Body of pancreas (tissue), 4 donors: ENCODE results near the gene FUS. TPM values are rescaled to one million over a fixed set of nuclear protein-coding genes. Genes with fewer than 3 reads are reported as not detected.
"Not testable (repeated sequence)": the region's sequence is repeated elsewhere in the genome, so short reads cannot be mapped to it uniquely, and the experiment has no call there.

Experiments used
- ATAC-seq: fragments of 150-250 bp; one replicate; pipeline ENCODE4 v1.9.1; 2016
- DNase-seq, 4 donors: peaks; one replicate each; pipeline ENCODE4 v3.0.0-alpha.2; 2019
- H3K27ac ChIP-seq, 4 donors: fragments of 200-600 bp; sonication (generic); 1 replicate in 3 of 4; 2 replicates in 1 of 4; pipeline versions ENCODE4 v1.5.1 to v1.6.1; 2016 to 2019; ENCODE audit warnings: mild to moderate bottlenecking in 1 of 4, mixed read lengths in 1 of 4, moderate library complexity in 1 of 4
- H3K27me3 ChIP-seq, 2 donors: fragments of 200-600 bp; sonication (generic); one replicate each; pipeline ENCODE4 v1.6.0; 2016; ENCODE audit warnings: mild to moderate bottlenecking in 1 of 2
- H3K36me3 ChIP-seq, 2 donors: fragments of 200-600 bp; sonication (generic); replicated peaks in 1 of 2; 2 replicates each; pipeline ENCODE4 v1.5.1; 2016; ENCODE audit warnings: low read depth in 2 of 2; ENCODE audit not compliant: insufficient read depth in 1 of 2
- H3K4me1 ChIP-seq: fragments of 200-600 bp; sonication (generic); one replicate; pipeline ENCODE4 v1.6.0; 2016
- H3K4me3 ChIP-seq, 2 donors: fragments of 200-600 bp; sonication (generic); 1 replicate in 1 of 2; 2 replicates in 1 of 2; pipeline ENCODE4 v1.5.1; 2016 to 2019
- H3K9me3 ChIP-seq, 3 donors: fragments of 200-600 bp; sonication (generic); 1 replicate in 2 of 3; 2 replicates in 1 of 3; pipeline ENCODE4 v1.5.1; 2016
- CTCF ChIP-seq, 7 experiments: fragments of 450-650 bp in 4 of 7; fragments of 200-600 bp in 3 of 7; sonication (generic) in 3 of 7; IDR thresholded peaks; one replicate each; pipeline ENCODE4 v1.5.1; 2016 to 2019; ENCODE audit warnings: antibody characterized with exemption in 7 of 7
- POLR2A ChIP-seq, 3 donors: fragments of 450-650 bp; IDR thresholded peaks; one replicate each; pipeline ENCODE4 v1.6.1; 2016; ENCODE audit warnings: antibody characterized with exemption in 3 of 3, mild to moderate bottlenecking in 2 of 3
- WGBS, 2 donors: methylation state at CpG; one replicate each; pipeline ENCODE4 v1.1.5; 2017; 5-methylcytosine and 5-hydroxymethylcytosine counted together
- intact Hi-C: fragments of 100-400 bp; cut with DNase I; formaldehyde crosslinking; loops from one replicate; pipeline ENCODE4 v1.15.1; 2023
- total RNA-seq, 2 donors: library from RNA; depleted of rRNA; stranded (reverse); fragments of >200 nt; gene quantifications; one replicate each; pipeline ENCODE4 v1.1.0, GENCODE V29; 2016

FUS gene
- total RNA-seq, 2 donors from 2014 or later, result 43.6 to 68.9 TPM

GRCh38 chr16:31149332-31149731 lies 30.6 kb upstream of the FUS start:
- Histone ChIP-seq H3K9me3 (no peaks in the 10 kb centered on the region), H3K4me1 (peaks cover 11% of the 10 kb centered on the region), H3K4me3 (no peak overlapping the region), H3K36me3 (no peaks in the 10 kb centered on the region), H3K27ac (no peak overlapping the region), H3K27me3 (no peaks in the 10 kb centered on the region)
- intact Hi-C loops, result loop anchor here (5.0 to 10.0 kb wide), 3 partner anchors 47 to 165 kb away; partner anchors contain the start of genes HSD3B7, ZNF646 and ZNF668
- DNase-seq (no peak), ATAC-seq (no peak)
- TF ChIP-seq CTCF (IDR thresholded peaks at IDR 0.05), result no peak
- no peak for TF ChIP-seq POLR2A (IDR thresholded peaks at IDR 0.05)
- WGBS, 2 donors, result 78 to 86% methylated on average over 5 of the region's 5 CpGs

GRCh38 chr16:31149894-31150890 lies 29.7 kb upstream of the FUS start, which contains the start of gene PRSS36:
TSS of gene PRSS36 (minus strand) at chr16:31150066. CDS start at chr16:31150035, 31 bp downstream.
- Histone ChIP-seq H3K9me3 (no peaks in the 10 kb centered on the region), H3K4me3 (no peak within 1 kb of the TSS), H3K27ac (no peak within 1 kb of the TSS), H3K36me3 (no peaks in the 10 kb centered on the region), H3K27me3 (no peaks in the 10 kb centered on the region), H3K4me1 (peaks cover 11% of the 10 kb centered on the region)
- WGBS, 2 donors, result 82 to 90% methylated on average over 9 to 11 of the region's 11 CpGs
- intact Hi-C loops, result loop anchor here (5.0 to 10.0 kb wide), 3 partner anchors 48 to 165 kb away; partner anchors contain the start of genes HSD3B7, ZNF646 and ZNF668
- TF ChIP-seq POLR2A (IDR thresholded peaks at IDR 0.05) (no peak), CTCF (IDR thresholded peaks at IDR 0.05) (no peak)
- ATAC-seq (no peak), DNase-seq (no peak)

DNA sequence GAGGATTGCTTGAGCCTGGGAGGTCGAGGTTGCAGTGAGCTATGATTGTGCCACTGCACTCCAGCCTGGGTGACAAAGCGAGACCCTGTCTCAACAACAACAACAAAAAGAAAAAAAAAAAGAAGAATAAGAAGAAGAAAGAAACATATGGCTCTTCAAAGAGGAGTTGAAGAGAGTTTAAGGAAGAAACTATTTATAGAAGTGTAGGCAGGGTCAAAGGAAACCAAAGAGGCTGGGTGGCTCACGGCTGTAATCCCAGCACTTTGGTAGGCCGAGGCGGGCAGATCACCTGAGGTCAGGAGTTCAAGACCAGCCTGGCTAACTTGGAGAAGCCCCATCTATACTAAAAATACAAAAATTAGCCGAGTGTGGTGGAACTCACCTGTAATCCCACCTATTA lies 29.0 kb upstream of the FUS start:
- H3K9me3 ChIP-seq, H3K4me3 ChIP-seq, H3K36me3 ChIP-seq, H3K27me3 ChIP-seq, H3K27ac ChIP-seq, DNase-seq, ATAC-seq, intact Hi-C loops: not testable (repeated sequence)
- WGBS, 2 donors, result 78 to 82% methylated on average over 6 of the region's 6 CpGs
- H3K4me1 ChIP-seq, result peaks cover 11% of the 10 kb centered on the region

DNA sequence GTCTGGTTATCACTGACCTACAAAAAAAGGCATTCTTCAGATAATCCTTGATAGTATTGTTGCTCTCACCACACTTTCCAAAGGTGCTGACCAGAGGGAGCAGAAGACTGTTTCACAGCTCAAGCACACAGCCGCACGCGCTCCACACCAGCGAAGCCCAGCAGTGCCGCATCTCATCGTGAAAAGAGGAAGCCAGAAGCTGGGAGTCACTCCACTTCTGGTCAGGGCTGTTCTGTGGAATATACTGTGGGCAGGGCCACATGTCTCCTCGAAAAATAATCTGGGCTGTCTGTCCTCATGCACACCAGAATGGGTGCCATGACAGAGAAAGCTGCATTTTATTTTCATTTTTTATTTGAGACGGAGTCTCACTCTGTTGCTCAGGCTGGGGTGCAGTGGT lies 22.8 kb upstream of the FUS start:
- WGBS, 2 donors, result 11 to 12% methylated on average over 8 of the region's 8 CpGs

More for the DNA sequence above, 22.8 kb upstream of the FUS start:
- peak; percentile 75 for ATAC-seq
- DNase-seq, result peak in 2 of 4 donors; percentile 43 to 52
- H3K36me3 ChIP-seq, result no peaks in the 10 kb centered on the region
- H3K27me3 ChIP-seq, result no peaks in the 10 kb centered on the region
- no peak for TF ChIP-seq POLR2A (IDR thresholded peaks at IDR 0.05)
- no peak for TF ChIP-seq CTCF (IDR thresholded peaks at IDR 0.05)
- H3K9me3 ChIP-seq, result no peaks in the 10 kb centered on the region
- intact Hi-C loops, result no loop called here
- H3K4me1 ChIP-seq, result peaks cover 6% of the 10 kb centered on the region
- H3K4me3 ChIP-seq, result no peak overlapping the region
- H3K27ac ChIP-seq, result peak overlapping the region in 2 of 4 donors; percentile 29 to 46
